Occipital lobe (tissue), 2 donors: Measurements from ENCODE around the gene SPON1. TPM values are rescaled to one million over a fixed set of nuclear protein-coding genes. Genes with fewer than 3 reads are reported as not detected.

Experiments
- DNase-seq: peaks from one replicate; lab custom pipeline; 2025; lab: John Stamatoyannopoulos, UW
- total RNA-seq: library from RNA; depleted of rRNA; stranded (reverse); fragments of >200 nt; gene quantifications from one replicate; pipeline ENCODE4 v1.2.3, GENCODE V29; 2014

SPON1 gene
- total RNA-seq, 1 donor from 2014 or later: 31.5 TPM

- no peak for DNase-seq
Observed at GRCh38 chr11:14184028-14184940, 221.8 kb downstream of the SPON1 start.

- DNase-seq: no peak
Observed at GRCh38 chr11:14185461-14185860, 222.9 kb downstream of the SPON1 start.

- no peak for DNase-seq
Observed at GRCh38 chr11:14186046-14186775, 223.7 kb downstream of the SPON1 start.

GRCh38 chr11:14189874-14190273, 227.4 kb downstream of the SPON1 start:
- no peak for DNase-seq

- no peak for DNase-seq
Observed at GRCh38 chr11:14190992-14191778, 228.7 kb downstream of the SPON1 start.

GRCh38 chr11:14193644-14194043, 231.1 kb downstream of the SPON1 start:
- no peak for DNase-seq

GRCh38 chr11:14202251-14203196, 240.0 kb downstream of the SPON1 start:
- no peak for DNase-seq

- DNase-seq: no peak
Observed at GRCh38 chr11:14203321-14203720, 240.8 kb downstream of the SPON1 start.

- no peak for DNase-seq
Observed at GRCh38 chr11:14212986-14213385, 250.5 kb downstream of the SPON1 start.

- no peak for DNase-seq
Observed at GRCh38 chr11:14218728-14219127, 256.2 kb downstream of the SPON1 start.

GRCh38 chr11:14223636-14224288, 261.2 kb downstream of the SPON1 start:
- DNase-seq: no peak

- no peak for DNase-seq
Observed at GRCh38 chr11:14224395-14224794, 261.9 kb downstream of the SPON1 start.

GRCh38 chr11:14225666-14226065, 263.1 kb downstream of the SPON1 start:
- DNase-seq: no peak

GRCh38 chr11:14228356-14228755, 265.8 kb downstream of the SPON1 start:
- DNase-seq: no peak

- no peak for DNase-seq
Observed at GRCh38 chr11:14229472-14229871, 266.9 kb downstream of the SPON1 start.

GRCh38 chr11:14230407-14230806, 267.9 kb downstream of the SPON1 start:
- DNase-seq: no peak

- DNase-seq: no peak
Observed at GRCh38 chr11:14232652-14233051, 270.1 kb downstream of the SPON1 start.

GRCh38 chr11:14234446-14234845, 271.9 kb downstream of the SPON1 start:
- no peak for DNase-seq

- no peak for DNase-seq
Observed at GRCh38 chr11:14235701-14236100, 273.2 kb downstream of the SPON1 start.

GRCh38 chr11:14237444-14237961, 275.0 kb downstream of the SPON1 start:
- DNase-seq: no peak
